Ishikawa (cell line): ENCODE results near the gene PBLD.

ENCODE experiments used
- CEBPB ChIP-seq: IDR thresholded peaks from 2 replicates; pipeline ENCODE4 v1.6.1; 2012
- CREB1 ChIP-seq: IDR thresholded peaks from 2 replicates; pipeline ENCODE4 v1.6.1; 2012; ENCODE audit warnings: low read depth
- EGR1 ChIP-seq: IDR thresholded peaks from 2 replicates; pipeline ENCODE4 v1.6.1; 2012
- EP300 ChIP-seq: IDR thresholded peaks from 2 replicates; pipeline ENCODE4 v1.6.1; 2012; ENCODE audit warnings: borderline replicate concordance
- FOXM1 ChIP-seq: IDR thresholded peaks from 2 replicates; pipeline ENCODE4 v1.6.1; 2012; ENCODE audit warnings: low read depth, borderline replicate concordance
- MAX ChIP-seq: IDR thresholded peaks from 2 replicates; pipeline ENCODE4 v1.6.1; 2012
- NFIC ChIP-seq: IDR thresholded peaks from 2 replicates; pipeline ENCODE4 v1.6.1; 2012
- RAD21 ChIP-seq: IDR thresholded peaks from 2 replicates; pipeline ENCODE4 v1.6.1; 2012; ENCODE audit warnings: low read depth
- REST ChIP-seq: IDR thresholded peaks from 2 replicates; pipeline ENCODE4 v1.6.1; 2012; ENCODE audit warnings: low read depth, mild to moderate bottlenecking
- TAF1 ChIP-seq: IDR thresholded peaks from 2 replicates; pipeline ENCODE4 v1.6.1; 2012; ENCODE audit warnings: low read depth, mild to moderate bottlenecking
- TCF12 ChIP-seq: IDR thresholded peaks from 2 replicates; pipeline ENCODE4 v1.6.1; 2012; ENCODE audit warnings: low read depth
- TEAD4 ChIP-seq: IDR thresholded peaks from 2 replicates; pipeline ENCODE4 v1.6.1; 2012
- USF1 ChIP-seq: IDR thresholded peaks from 2 replicates; pipeline ENCODE4 v1.6.1; 2012
- YY1 ChIP-seq: IDR thresholded peaks from 2 replicates; pipeline ENCODE4 v1.6.1; 2012; ENCODE audit warnings: low read depth
- ZBTB7A ChIP-seq: IDR thresholded peaks from 2 replicates; pipeline ENCODE4 v1.6.1; 2012; ENCODE audit warnings: low read depth

The PBLD gene

GRCh38 chr10:68269562-68270290 lies 63.0 kb downstream of the PBLD start:
- TF ChIP-seq TAF1 (no peak), EP300 (no peak), REST (no peak), NFIC (no peak), MAX (no peak), CREB1 (no peak), YY1 (no peak), TCF12 (no peak), FOXM1 (no peak)

GRCh38 chr10:68261132-68261856 lies 71.4 kb downstream of the PBLD start:
- TF ChIP-seq CEBPB, result peak; percentile 44
- TF ChIP-seq RAD21, result no peak
- peak; percentile 37 for TF ChIP-seq USF1
- TF ChIP-seq REST, result no peak
- peak; percentile 48; the same call in 1 of the 2 replicates for TF ChIP-seq TEAD4
- peak; percentile 55; the same call in 1 of the 2 replicates for TF ChIP-seq FOXM1
- peak; percentile 72 for TF ChIP-seq EP300
- peak; percentile 53 for TF ChIP-seq MAX
- no peak for TF ChIP-seq EGR1
- no peak for TF ChIP-seq CREB1
- TF ChIP-seq ZBTB7A, result 0 out of 2 replicates have a peak, but pooled peaks have one; percentile 46
- peak; percentile 83 for TF ChIP-seq TCF12
- TF ChIP-seq YY1, result no peak
- TF ChIP-seq NFIC, result peak; percentile 96
- no peak for TF ChIP-seq TAF1

- TF ChIP-seq NFIC, result no peak
- no peak for TF ChIP-seq TAF1
- TF ChIP-seq FOXM1, result no peak
- no peak for TF ChIP-seq CEBPB
- no peak for TF ChIP-seq TCF12
- no peak for TF ChIP-seq USF1
- TF ChIP-seq YY1, result no peak
- no peak for TF ChIP-seq EGR1
- no peak for TF ChIP-seq REST
- no peak for TF ChIP-seq MAX
- TF ChIP-seq EP300, result no peak
- TF ChIP-seq CREB1, result no peak
- no peak for TF ChIP-seq ZBTB7A
- no peak for TF ChIP-seq RAD21
- no peak for TF ChIP-seq TEAD4
Observed at GRCh38 chr10:68253346-68253745, 79.4 kb downstream of the PBLD start.
